Esophagus (tissue), 2 donors: ENCODE data around the gene SYTL5. TPM values are rescaled to one million over a fixed set of nuclear protein-coding genes. Genes with fewer than 3 reads are reported as not detected.

Experiments
- H3K27ac ChIP-seq, 2 donors: one replicate each; pipeline ENCODE4 v1.5.1; 2013; ENCODE audit warnings: low read depth in 2 of 2, mild to moderate bottlenecking in 2 of 2, inconsistent platforms in 1 of 2, low read length in 1 of 2, moderate library complexity in 1 of 2
- H3K27me3 ChIP-seq, 2 donors: one replicate each; pipeline ENCODE4 v1.6.1; 2013; ENCODE audit warnings: low read length in 2 of 2, control low read depth in 1 of 2, mild to moderate bottlenecking in 1 of 2; ENCODE audit not compliant: insufficient read depth in 2 of 2, control insufficient read depth in 1 of 2
- H3K36me3 ChIP-seq, 2 donors: one replicate each; pipeline ENCODE4 v1.6.1; 2013; ENCODE audit warnings: low read length in 1 of 2; ENCODE audit not compliant: control insufficient read depth in 2 of 2, insufficient read depth in 2 of 2
- H3K4me1 ChIP-seq, 2 donors: one replicate each; pipeline ENCODE4 v1.6.1; 2013; ENCODE audit warnings: low read length in 1 of 2; ENCODE audit not compliant: control insufficient read depth in 2 of 2, insufficient read depth in 2 of 2
- H3K4me3 ChIP-seq, 2 donors: one replicate each; pipeline ENCODE4 v1.5.1; 2013; ENCODE audit warnings: low read length in 2 of 2, mild to moderate bottlenecking in 2 of 2, low read depth in 1 of 2, moderate library complexity in 1 of 2
- H3K9me3 ChIP-seq, 2 donors: one replicate each; pipeline ENCODE4 v1.6.1; 2013; ENCODE audit warnings: mild to moderate bottlenecking in 2 of 2, low read depth in 1 of 2, low read length in 1 of 2, moderate library complexity in 1 of 2; ENCODE audit not compliant: control insufficient read depth in 2 of 2, insufficient read depth in 1 of 2
- WGBS, 2 donors: extraction: QIAGEN DNeasy Blood & Tissue Kit; methylation state at CpG; one replicate each; pipeline ENCODE4 v1.1.7; 2013; 5-methylcytosine and 5-hydroxymethylcytosine counted together
- polyA plus RNA-seq, 2 donors: library from polyadenylated mRNA; stranded (reverse); fragments of 200-250 nt; gene quantifications; one replicate each; pipeline ENCODE4 v1.2.3, GENCODE V29; 2013
- donor health status: healthy with polysubstance abuse.
- donor health status: Bipolar disorder and iron deficiency.

SYTL5 gene
- polyA plus RNA-seq, 2 donors: 3.0 TPM

GRCh38 chrX:38103857-38104812, 97.8 kb downstream of the SYTL5 start:
- Histone ChIP-seq H3K4me3 (no peak overlapping the region), H3K9me3 (no peaks in the 10 kb centered on the region), H3K36me3 (no peaks in the 10 kb centered on the region), H3K4me1 (no peaks in the 10 kb centered on the region), H3K27me3 (peaks cover 0 to 3% of the 10 kb centered on the region in 2 donors), H3K27ac (no peak overlapping the region)
- 71 to 86% methylated on average over 5 of the region's 5 CpGs for WGBS, 2 donors

GRCh38 chrX:38105216-38105725, 98.9 kb downstream of the SYTL5 start:
- 74 to 91% methylated on average over 6 of the region's 6 CpGs for WGBS, 2 donors
- no peaks in the 10 kb centered on the region for H3K4me1 ChIP-seq
- no peaks in the 10 kb centered on the region for H3K36me3 ChIP-seq
- no peak overlapping the region for H3K27ac ChIP-seq
- peaks cover 0 to 3% of the 10 kb centered on the region in 2 donors for H3K27me3 ChIP-seq
- H3K4me3 ChIP-seq: no peak overlapping the region
- H3K9me3 ChIP-seq: no peaks in the 10 kb centered on the region

GRCh38 chrX:38106991-38107655, 100.8 kb downstream of the SYTL5 start:
- Histone ChIP-seq H3K27me3 (peaks cover 0 to 6% of the 10 kb centered on the region in 2 donors), H3K36me3 (no peaks in the 10 kb centered on the region), H3K4me3 (no peak overlapping the region), H3K27ac (no peak overlapping the region), H3K9me3 (no peaks in the 10 kb centered on the region), H3K4me1 (no peaks in the 10 kb centered on the region)
- 31 to 37% methylated on average over 6 of the region's 6 CpGs for WGBS, 2 donors

- no peak overlapping the region for H3K4me3 ChIP-seq
- peaks cover 0 to 6% of the 10 kb centered on the region in 2 donors for H3K27me3 ChIP-seq
- H3K27ac ChIP-seq: no peak overlapping the region
- H3K36me3 ChIP-seq: no peaks in the 10 kb centered on the region
- WGBS, 2 donors: 75 to 83% methylated on average over 6 of the region's 6 CpGs
- no peaks in the 10 kb centered on the region for H3K4me1 ChIP-seq
- no peaks in the 10 kb centered on the region for H3K9me3 ChIP-seq
Observed at GRCh38 chrX:38108364-38108763, 102.0 kb downstream of the SYTL5 start.

GRCh38 chrX:38109042-38109898, 102.9 kb downstream of the SYTL5 start:
- 76 to 92% methylated on average over 4 of the region's 4 CpGs for WGBS, 2 donors
- Histone ChIP-seq H3K27me3 (peaks cover 0 to 4% of the 10 kb centered on the region in 2 donors), H3K27ac (no peak overlapping the region), H3K9me3 (no peaks in the 10 kb centered on the region), H3K36me3 (no peaks in the 10 kb centered on the region), H3K4me1 (no peaks in the 10 kb centered on the region), H3K4me3 (no peak overlapping the region)

GRCh38 chrX:38110231-38110630, 103.9 kb downstream of the SYTL5 start:
- no peaks in the 10 kb centered on the region for H3K9me3 ChIP-seq
- H3K4me3 ChIP-seq: no peak overlapping the region
- peaks cover 0 to 4% of the 10 kb centered on the region in 2 donors for H3K27me3 ChIP-seq
- 60 to 71% methylated on average over 6 of the region's 6 CpGs for WGBS, 2 donors
- H3K27ac ChIP-seq: no peak overlapping the region
- no peaks in the 10 kb centered on the region for H3K36me3 ChIP-seq
- H3K4me1 ChIP-seq: no peaks in the 10 kb centered on the region

GRCh38 chrX:38111196-38111595, 104.8 kb downstream of the SYTL5 start:
- no peaks in the 10 kb centered on the region for H3K36me3 ChIP-seq
- no peak overlapping the region for H3K27ac ChIP-seq
- no peaks in the 10 kb centered on the region for H3K9me3 ChIP-seq
- H3K4me3 ChIP-seq: no peak overlapping the region
- peaks cover 0 to 4% of the 10 kb centered on the region in 2 donors for H3K27me3 ChIP-seq
- WGBS, 2 donors: 91 to 92% methylated on average over 5 of the region's 5 CpGs
- H3K4me1 ChIP-seq: no peaks in the 10 kb centered on the region

- Histone ChIP-seq H3K27me3 (peaks cover 0 to 4% of the 10 kb centered on the region in 2 donors), H3K4me1 (no peaks in the 10 kb centered on the region), H3K4me3 (no peak overlapping the region), H3K9me3 (no peaks in the 10 kb centered on the region), H3K36me3 (no peaks in the 10 kb centered on the region), H3K27ac (no peak overlapping the region)
- 56 to 72% methylated on average over 4 of the region's 4 CpGs for WGBS, 2 donors
Observed at GRCh38 chrX:38112566-38112965, 106.2 kb downstream of the SYTL5 start.

- Histone ChIP-seq H3K27ac (no peak overlapping the region), H3K27me3 (peaks cover 0 to 4% of the 10 kb centered on the region in 2 donors), H3K9me3 (no peaks in the 10 kb centered on the region), H3K4me1 (no peaks in the 10 kb centered on the region), H3K36me3 (no peaks in the 10 kb centered on the region), H3K4me3 (no peak overlapping the region)
- 52 to 60% methylated on average over 1 of the region's 1 CpG for WGBS, 2 donors
Observed at GRCh38 chrX:38116706-38117105, 110.4 kb downstream of the SYTL5 start.
